GM12801 (cell line): ENCODE results near the gene OXT.

ENCODE experiments used
- TF ChIP-seq, protein P1 (sequence below): IDR thresholded peaks from one replicate; pipeline ENCODE4 v1.5.1; 2011; ENCODE audit warnings: control low read depth; ENCODE audit not compliant: insufficient read length; ENCODE audit errors: extremely low read depth

Gene OXT

DNA sequence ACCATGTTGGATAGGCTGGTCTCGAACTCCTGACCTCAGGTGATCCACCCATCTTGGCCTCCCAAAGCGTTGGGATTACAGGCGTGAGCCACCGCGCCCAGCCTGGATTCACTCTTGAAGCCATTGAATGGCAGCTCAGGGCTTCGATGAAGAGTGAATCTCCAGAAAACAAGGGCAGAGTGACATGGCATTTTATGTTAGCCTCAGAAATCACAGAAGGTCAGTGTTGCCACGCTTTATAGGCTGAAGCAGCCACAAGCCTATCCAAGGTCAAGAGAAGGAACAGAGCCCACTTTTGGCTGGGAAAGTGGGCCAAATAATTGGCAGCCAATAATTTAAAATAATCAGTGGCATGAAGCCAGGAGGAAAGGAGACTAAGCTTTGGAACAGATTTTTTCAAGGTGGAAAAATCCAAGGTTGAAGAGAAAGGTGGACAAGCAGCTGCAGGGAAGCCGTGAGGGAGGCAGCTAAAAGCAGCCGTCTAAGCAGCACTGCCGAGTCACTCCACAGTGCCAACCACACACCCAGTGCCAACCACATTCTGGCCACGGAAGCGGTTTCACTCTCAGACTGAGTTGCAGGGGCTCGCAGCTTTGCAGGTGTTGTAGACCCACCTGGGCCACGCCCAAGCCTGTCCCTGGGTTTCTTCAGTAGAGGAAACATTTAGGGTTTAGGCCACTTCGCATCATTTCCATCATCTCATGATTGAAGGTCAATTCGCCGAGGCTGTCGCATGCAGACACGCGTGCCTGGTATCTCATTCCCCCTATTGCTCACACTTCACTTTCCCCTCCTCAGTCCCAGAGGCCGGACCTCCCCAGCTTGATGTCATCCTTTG lies 30.5 kb downstream of the OXT start:
- TF ChIP-seq, protein P1, sequence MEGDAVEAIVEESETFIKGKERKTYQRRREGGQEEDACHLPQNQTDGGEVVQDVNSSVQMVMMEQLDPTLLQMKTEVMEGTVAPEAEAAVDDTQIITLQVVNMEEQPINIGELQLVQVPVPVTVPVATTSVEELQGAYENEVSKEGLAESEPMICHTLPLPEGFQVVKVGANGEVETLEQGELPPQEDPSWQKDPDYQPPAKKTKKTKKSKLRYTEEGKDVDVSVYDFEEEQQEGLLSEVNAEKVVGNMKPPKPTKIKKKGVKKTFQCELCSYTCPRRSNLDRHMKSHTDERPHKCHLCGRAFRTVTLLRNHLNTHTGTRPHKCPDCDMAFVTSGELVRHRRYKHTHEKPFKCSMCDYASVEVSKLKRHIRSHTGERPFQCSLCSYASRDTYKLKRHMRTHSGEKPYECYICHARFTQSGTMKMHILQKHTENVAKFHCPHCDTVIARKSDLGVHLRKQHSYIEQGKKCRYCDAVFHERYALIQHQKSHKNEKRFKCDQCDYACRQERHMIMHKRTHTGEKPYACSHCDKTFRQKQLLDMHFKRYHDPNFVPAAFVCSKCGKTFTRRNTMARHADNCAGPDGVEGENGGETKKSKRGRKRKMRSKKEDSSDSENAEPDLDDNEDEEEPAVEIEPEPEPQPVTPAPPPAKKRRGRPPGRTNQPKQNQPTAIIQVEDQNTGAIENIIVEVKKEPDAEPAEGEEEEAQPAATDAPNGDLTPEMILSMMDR, result no peak

DNA sequence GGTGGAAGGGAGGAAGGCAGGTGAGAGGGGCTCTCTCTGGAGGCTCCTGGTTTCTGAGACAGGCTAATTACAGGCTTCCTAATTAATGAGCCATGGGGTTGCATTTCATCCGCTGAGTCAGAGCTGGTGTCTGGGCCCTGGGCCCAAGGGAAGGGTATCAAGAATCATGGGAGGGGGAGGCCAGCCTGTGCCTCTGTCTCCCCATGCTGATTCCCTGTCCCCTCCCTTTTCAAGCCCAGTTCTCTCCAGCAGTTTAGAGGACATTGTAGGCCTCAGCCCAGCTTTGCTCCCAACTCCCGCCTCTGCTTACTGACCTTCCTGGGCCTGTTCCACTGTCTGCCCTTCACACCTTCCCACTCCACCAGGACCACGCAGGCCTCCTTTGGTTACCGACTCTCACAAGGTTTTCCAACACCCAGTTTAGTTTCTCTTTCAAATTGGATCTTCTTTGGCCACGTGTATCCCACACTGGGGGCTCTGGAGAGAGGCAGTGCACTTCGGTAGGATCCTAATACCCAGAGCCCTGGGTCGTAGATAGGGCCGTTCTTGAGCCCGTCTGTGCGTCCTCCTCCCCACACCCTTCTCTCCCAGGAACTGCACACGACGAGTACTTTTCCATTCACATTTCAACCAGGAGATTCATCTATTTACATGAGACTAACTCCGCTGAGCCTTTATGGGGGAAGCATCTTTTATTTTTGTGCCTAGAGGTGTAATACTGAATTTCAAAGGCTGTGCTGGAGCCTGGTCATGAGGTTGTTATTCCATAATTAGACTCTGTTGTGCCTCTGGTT lies 31.4 kb downstream of the OXT start:
- TF ChIP-seq, protein P1, result no peak

DNA sequence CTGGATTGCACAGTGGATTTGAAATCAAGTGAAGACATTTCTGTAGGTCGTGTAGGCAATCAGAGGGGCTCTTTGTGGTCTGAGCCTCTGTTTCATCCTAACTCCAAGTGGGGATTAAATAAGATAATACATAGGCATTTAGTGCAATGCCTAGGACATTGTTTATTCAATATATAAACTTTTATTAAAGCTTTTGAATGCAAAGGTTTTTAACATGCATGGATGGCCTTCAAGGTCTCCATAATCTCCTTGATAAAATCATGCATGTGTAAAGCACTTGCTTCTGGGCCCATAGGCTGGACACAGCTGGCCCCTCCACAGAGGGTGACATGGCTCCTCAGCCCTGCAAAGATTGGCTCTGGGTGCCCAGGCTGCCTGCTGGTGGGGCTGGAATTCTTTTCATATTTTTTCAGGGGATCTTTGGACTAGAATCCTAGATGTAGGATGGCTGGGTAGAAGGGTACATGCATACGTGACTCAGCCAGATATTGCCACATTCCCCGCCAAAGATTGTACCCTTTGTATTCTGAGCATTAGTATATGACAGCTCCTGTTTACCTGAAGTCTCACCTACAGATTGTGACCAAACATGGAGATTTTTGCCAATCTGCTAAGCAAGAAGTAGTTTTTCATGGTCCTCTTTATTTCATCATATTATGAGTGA lies 32.1 kb downstream of the OXT start:
- TF ChIP-seq, protein P1, result no peak

DNA sequence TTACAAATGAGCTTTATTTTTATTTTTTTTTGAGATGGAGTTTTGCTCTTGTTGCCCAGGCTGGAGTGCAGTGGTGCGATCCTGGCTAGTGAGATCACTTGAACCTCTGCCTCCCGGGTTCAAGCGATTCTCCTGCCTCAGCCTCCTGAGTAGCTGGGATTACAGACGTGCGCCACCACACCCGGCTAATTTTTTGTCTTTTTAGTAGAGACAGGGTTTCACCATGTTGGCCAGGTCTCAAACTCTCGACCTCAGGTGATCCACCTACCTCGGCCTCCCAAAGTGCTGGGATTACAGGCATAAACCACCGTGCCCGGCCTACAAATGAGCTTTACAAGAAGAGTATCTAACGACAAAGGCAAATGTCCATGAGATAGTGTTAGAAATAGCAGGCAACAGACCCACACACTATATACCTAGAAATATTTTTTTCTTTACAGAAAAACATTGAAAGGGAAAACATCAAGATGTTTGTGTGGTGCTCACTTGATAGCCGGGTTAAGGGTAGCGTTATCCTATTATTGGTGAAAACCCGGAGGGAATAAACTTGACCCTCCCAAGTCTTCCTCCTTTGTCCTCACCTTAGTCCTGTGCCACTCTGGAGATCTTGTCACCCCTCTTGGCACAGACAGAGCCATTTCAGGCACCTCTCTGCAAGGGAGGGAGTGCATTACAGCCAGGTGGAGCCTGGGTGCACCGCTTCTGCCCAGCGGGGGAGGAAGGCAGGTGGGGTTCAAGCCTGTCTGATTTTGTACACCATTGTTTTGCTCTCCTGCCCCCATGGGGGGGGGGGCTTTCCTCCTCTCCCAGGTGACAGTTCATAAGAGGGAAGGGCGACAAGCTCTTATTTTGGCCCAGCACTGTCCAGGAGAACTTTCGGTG lies 34.1 kb downstream of the OXT start:
- TF ChIP-seq, protein P1, result no peak

GRCh38 chr20:3106185-3106584 lies 34.8 kb downstream of the OXT start:
- TF ChIP-seq, protein P1, result no peak

DNA sequence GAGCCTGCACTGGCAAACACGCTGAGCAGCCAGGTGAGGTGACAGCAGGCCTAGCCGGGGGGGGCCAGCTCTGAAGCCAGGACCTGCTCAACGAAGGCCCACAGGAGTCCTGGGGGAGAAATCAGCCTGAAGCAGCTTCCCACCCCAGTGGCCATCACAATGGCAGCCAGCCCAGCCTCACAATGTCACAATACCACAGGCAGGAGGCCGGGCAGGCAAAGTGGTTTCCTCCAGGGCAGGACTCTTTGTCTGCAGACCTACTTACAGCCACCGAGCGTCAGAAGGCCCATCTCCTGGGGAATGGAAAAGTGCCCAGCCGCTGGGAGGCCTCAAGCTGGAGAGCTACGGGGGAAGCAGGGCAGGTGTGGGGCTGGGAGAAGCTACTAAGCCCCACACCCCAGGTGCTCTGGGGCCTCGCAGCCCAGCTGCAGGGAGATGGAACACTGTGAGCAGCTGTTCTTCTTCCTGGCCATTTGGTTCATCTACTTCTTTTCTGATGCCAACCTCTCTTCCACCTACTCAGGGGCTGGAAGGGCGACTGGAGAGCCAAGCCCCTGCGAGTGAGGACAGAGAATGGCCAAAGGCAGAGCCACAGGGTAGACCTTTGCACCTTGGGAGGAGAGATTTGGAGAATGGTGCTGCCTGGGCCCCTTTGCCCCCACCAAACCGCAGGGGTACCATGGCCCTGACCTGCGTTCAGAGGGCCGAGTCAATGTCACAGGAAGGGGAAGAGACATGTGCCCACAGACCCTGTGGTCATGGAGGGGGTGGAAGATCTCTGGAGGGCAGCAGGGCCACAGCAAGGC lies 35.4 kb downstream of the OXT start:
- TF ChIP-seq, protein P1, result no peak
